Measurements from ENCODE around the gene ATF5. TPM values are rescaled to one million over a fixed set of nuclear protein-coding genes. Genes with fewer than 3 reads are reported as not detected.

The ATF5 gene
- total and polyA plus RNA-seq, 11 donors, result 3.9 to 33.0 (median 9.5) TPM

- Histone ChIP-seq H3K36me3 (peaks cover 0 to 87% (median 30%) of the 10 kb centered on the region in 9 donors), H3K27ac (peak overlapping the region in 1 of 12 donors; percentile 58)
- ATAC-seq, result peak in 1 of 4 donors; percentile 22
These were observed 11.9 kb upstream of the ATF5 start for GRCh38 chr19:49916839-49917733.

GRCh38 chr19:49918089-49918488 is 10.9 kb upstream of the ATF5 start:
- TF ChIP-seq CTCF (IDR thresholded peaks at IDR 0.05), result no peak
- no peak for TF ChIP-seq POLR2A (IDR thresholded peaks at IDR 0.05)
- no peaks in the 10 kb centered on the region for H3K9me3 ChIP-seq
- peaks cover 0 to 35% (median 0%) of the 10 kb centered on the region in 12 donors for H3K4me1 ChIP-seq
- H3K27me3 ChIP-seq, result no peaks in the 10 kb centered on the region
- ATAC-seq, result no peak
- H3K27ac ChIP-seq, result no peak overlapping the region
- intact Hi-C loops (cut with DNase I), result no loop called here
- no peak for DNase-seq
- no peak overlapping the region for H3K4me3 ChIP-seq
- 93 to 97% (median 96%) methylated on average over 8 of the region's 8 CpGs for WGBS, 4 donors
- peaks cover 0 to 86% (median 24%) of the 10 kb centered on the region in 9 donors for H3K36me3 ChIP-seq

More at GRCh38 chr19:49916839-49917733, 11.9 kb upstream of the ATF5 start:
- WGBS, 4 donors, result 84 to 93% (median 89%) methylated on average over 21 of the region's 21 CpGs
- Histone ChIP-seq H3K27me3 (no peaks in the 10 kb centered on the region), H3K4me1 (peaks cover 0 to 35% (median 0%) of the 10 kb centered on the region in 12 donors), H3K4me3 (no peak overlapping the region), H3K9me3 (no peaks in the 10 kb centered on the region)
- no peak for TF ChIP-seq POLR2A (IDR thresholded peaks at IDR 0.05)
- no peak for TF ChIP-seq CTCF (IDR thresholded peaks at IDR 0.05)
- peak in 1 of 5 donors; percentile 48 for DNase-seq
- intact Hi-C loops (cut with DNase I), result no loop called here

- Histone ChIP-seq H3K4me1 (peaks cover 0 to 58% (median 8%) of the 10 kb centered on the region in 12 donors), H3K4me3 (no peak overlapping the region), H3K27me3 (no peaks in the 10 kb centered on the region), H3K27ac (no peak overlapping the region), H3K9me3 (no peaks in the 10 kb centered on the region), H3K36me3 (peaks cover 0 to 86% (median 42%) of the 10 kb centered on the region in 9 donors)
- 92 to 94% (median 93%) methylated on average over 23 to 24 of the region's 24 CpGs for WGBS, 4 donors
- TF ChIP-seq POLR2A (IDR thresholded peaks at IDR 0.05), result no peak
- ATAC-seq (no peak), DNase-seq (no peak)
- intact Hi-C loops (cut with DNase I), result no loop called here
These were observed 8.2 kb upstream of the ATF5 start for GRCh38 chr19:49920624-49921363.

- Histone ChIP-seq H3K27me3 (no peaks in the 10 kb centered on the region), H3K27ac (peak overlapping the region in 1 of 12 donors; percentile 62), H3K9me3 (no peaks in the 10 kb centered on the region), H3K4me1 (peaks cover 0 to 60% (median 9%) of the 10 kb centered on the region in 12 donors), H3K4me3 (no peak overlapping the region), H3K36me3 (peaks cover 0 to 88% (median 44%) of the 10 kb centered on the region in 9 donors)
- intact Hi-C loops (cut with DNase I), result no loop called here
- 82 to 89% (median 87%) methylated on average over 19 to 22 of the region's 22 CpGs for WGBS, 4 donors
- TF ChIP-seq POLR2A (IDR thresholded peaks at IDR 0.05), result no peak
- ATAC-seq (peak in 1 of 4 donors; percentile 17), DNase-seq (no peak)
These were observed 6.9 kb upstream of the ATF5 start for GRCh38 chr19:49921871-49922795.
